GM21423 (cell line): ENCODE measurements around the gene RBP5.
A peak's percentile ranks its signal among the peaks of the same experiment; 100 is the strongest.

Experiments
- ATAC-seq: cut with Tn5 transposase; IDR thresholded peaks from one replicate; pipeline ENCODE4 v1.9.1; 2021; ENCODE audit warnings: mild to moderate bottlenecking, moderate library complexity; ENCODE audit not compliant: unreplicated experiment

Gene RBP5

DNA sequence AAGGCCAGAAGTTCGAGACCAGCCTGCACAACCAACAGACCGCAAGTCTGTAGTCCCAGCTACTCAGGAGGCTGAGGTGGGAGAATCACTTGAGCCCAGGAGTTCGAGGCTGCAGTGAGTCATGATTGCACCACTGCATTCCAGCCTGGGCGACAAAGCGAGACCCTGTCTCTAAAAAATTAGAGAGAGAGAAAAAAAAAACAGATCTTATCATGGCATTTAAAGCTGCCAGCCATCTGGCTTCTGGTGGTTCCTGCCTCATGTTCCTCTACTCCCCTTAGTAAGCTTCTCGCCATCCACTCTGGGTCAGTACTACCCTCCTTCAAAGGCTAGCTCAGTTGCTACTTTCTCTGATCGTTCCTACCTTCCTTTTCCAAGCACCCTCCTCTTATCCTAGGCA lies 17.5 kb upstream of the RBP5 start:
- no peak for ATAC-seq

DNA sequence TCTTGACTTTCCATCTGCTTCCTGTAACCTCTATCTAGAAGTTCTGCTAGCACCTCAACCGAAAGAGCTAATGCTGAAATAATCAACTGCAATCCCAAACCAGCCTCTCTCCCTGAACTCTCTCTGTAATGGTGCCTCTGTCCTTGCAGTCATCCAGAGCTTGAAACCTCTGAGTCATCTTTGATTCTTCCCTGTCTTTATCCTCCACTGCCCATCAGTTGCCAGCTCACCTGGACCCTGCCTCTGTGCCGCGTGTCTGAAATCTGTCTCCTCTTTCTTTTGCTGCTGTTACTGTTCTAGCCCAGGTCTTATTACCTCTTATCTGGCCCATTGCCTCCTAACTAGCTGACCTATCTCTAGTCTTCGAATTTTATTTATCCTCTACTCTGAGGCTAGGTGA lies 17.0 kb upstream of the RBP5 start:
- ATAC-seq: no peak

DNA sequence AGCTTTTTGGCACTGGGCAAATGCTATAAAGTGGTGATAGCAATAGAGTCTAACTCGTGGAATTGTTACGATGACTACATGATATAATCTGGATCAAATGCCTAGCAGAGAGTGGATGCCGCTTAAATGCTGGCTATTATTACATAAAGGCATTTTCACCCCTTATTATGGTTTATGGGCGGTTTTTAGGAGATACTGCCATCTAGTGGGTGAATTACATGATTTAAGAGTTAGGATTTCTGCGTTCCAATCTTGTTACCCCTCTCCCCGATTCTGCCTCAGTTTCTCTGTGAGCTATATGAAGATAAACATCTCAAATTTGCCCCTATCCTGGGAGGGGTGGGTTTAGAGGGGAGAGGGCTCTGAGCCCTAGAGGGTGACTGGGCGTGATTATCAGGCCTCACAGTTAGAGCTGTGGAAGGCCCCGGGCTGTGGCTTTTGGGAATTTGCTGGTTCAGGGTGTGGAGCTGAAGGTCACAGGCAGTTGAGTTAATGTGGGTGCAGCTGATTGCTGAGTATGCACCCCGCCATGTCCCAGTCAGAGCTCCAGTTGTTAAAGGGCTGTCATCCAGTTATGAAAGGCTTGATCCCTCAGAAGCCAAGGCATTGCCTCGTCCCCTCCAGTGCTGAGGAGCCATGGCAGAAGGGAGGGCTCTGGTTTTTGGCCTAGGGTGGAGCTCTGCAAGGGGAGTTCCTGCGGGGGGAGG lies 15.9 kb upstream of the RBP5 start:
- no peak for ATAC-seq

DNA sequence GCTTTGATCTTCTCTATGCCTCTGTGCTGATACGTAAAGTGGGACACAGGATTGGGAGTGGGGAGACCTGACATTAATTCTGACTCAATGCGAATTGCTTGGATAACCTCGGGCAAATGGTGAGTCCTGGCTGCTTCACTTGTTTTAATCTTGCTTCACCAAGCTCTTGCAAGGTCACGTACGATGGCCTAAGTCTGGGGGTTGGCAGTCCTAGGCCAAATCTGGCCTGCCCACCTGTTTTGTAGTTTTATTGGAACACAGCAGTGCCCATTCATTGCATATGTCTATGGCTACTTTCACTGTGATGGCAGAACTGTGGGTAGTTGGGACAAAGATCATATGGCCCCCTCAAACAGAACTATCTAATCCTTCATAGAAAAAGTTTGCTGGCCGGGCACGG lies 14.9 kb upstream of the RBP5 start:
- ATAC-seq: no peak

DNA sequence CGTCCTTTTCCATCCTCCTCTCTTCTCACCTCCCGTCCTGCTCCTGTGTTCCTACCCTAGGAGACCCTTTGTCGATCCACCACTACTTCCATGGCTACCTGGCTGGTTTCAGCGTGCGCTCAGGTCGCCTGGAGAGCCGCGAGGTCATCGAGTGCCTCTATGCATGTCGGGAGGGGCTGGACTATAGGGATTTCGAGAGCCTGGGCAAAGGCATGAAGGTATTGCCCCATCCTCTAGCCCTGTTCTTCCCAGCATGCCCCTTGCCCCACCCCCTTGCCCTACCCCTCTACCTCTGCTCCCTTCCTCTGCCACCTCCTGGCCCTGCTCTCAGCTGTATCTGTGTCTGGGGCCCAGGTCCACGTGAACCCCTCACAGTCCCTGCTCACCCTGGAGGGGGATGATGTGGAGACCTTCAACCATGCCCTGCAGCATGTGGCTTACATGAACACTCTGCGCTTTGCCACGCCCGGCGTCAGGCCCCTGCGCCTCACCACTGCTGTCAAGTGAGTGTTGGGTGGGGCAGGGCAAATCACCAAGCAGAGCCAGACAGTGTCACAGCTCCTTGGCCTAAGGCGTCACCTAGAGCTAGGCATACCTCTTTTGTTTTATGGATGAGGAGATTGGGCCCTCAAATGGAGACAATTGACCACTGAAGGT lies 14.2 kb upstream of the RBP5 start:
- ATAC-seq: no peak

DNA sequence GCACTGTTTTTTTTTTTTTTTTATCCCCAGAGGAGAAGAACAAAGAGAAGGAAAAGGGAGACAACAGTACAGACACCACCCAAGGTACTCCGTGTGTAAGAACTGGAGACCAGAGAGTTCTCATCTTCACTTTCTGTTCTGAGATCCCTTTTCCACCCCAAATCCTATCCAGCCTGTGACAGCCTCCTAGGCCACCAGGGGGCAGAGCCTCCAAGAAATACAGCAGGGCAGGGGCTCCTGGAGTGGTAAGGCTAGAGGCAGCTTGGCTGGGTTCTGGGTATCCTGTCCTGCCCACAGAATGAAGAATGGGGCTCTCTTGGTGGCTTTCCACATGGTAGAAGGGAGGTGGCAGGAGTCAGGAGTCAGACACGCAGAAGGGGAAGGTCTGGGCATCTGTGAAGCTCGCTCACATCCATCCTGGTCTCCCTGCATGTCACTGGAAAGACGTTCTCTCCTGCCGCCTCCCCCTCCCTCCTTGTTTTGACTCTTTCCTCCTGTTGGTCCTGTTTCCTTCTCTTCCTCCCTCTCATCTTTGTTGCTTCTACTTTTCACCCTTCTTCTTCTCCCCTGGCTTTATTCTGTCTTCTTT lies 13.5 kb upstream of the RBP5 start:
- ATAC-seq: peak; percentile 52

DNA sequence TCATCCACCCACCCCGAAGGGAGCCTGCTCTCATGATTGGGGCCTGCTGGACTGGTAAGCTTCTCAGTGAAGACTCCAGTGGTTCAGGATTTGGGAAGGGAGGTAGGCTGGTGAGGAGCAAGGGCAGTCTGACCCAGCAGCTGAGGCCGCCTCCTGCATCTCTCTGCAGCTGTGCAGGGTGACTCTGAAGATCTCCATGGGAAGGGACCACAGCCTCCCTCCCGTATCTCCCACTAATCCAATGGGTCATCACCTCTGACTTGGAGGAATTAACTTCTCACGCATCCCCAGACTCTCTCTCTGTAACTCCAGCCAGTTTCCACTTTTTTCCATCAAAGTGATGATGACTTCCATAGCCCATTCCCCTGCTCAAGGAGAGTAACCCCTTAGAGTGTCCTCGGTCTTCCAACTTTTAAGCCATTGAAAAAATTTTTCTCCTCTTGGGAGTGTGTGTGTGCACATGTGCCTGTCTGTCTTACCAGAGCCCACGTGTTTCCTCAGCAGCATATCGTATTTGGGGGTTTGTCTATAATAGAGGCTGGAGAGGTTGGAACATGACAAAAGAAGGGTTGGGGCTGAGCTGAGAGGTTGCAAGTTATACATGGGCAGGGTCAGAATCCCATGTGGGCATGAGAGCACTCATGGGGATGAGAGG lies 12.8 kb upstream of the RBP5 start:
- no peak for ATAC-seq

DNA sequence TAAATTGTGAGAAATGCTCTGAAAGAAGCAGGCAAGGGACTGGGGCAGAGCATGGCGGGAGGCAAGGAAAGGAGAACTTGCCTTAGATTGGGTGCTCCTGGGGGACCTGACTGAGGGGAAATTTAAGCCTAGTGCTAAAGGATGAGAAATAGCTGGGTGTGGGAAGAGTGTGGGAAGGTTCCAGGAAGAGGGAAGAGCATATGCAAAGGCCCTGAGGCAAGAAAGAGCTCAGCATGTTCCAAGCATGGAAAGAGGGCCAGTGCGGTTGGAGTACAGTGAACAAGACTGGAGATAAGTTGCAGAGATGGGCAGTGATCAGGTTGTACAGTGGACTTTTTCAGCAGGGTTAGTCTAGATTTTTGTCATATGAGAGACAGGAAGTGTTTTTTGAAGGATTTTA lies 10.5 kb upstream of the RBP5 start:
- ATAC-seq: no peak

DNA sequence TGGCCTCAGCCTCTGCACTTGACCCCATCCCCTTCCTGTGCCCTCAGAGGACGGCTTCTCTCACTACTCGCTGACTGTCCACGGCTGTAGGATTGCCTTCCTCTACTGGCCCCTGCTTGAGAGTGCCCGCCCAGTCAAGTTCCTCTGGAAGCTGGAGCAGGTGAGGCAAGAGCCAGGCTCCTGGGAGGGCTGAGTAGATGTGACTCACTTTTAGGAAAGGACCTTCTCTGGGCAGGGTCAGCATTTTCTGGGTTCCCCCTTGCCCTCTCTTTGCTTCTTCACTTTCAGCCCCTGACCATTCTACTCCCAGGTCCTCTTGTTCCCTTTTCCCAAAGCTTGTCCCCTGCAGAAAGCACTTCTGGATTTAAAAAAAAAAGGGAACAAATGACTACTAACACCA lies 9.2 kb upstream of the RBP5 start:
- no peak for ATAC-seq

DNA sequence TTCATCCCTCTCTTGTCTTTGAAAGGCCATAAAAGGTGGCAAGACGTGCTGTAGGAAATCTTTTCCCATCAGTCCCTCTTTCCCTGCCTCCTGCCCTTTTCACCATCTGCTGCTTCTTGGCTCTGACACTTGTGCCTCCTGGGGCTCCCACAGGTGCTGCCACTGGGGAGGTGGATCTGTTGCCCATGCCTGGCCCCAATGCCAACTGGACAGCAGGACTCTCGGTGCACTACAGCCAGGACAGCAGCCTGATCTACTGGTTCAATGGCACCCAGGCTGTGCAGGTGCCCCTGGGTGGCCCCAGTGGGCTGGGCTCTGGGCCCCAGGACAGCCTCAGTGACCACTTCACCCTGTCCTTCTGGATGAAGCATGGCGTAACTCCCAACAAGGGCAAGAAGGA lies 8.0 kb upstream of the RBP5 start:
- ATAC-seq: no peak

DNA sequence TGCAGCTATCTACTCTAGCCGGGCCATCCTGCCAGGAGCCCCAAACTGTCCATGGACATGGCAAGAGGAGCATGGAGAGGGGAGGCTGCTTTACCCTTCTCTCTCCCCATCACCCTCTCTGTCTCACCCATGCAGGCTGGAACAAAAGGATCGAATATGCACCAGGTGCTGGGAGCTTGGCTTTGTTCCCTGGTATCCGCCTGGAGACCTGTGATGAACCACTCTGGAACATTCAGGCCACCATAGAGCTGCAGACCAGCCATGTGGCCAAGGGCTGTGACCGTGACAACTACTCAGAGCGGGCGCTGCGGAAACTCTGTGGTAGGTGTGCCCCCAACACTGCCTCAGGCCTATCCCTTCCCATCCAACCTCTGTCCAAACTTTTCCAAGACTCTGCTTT lies 7.4 kb upstream of the RBP5 start:
- no peak for ATAC-seq

DNA sequence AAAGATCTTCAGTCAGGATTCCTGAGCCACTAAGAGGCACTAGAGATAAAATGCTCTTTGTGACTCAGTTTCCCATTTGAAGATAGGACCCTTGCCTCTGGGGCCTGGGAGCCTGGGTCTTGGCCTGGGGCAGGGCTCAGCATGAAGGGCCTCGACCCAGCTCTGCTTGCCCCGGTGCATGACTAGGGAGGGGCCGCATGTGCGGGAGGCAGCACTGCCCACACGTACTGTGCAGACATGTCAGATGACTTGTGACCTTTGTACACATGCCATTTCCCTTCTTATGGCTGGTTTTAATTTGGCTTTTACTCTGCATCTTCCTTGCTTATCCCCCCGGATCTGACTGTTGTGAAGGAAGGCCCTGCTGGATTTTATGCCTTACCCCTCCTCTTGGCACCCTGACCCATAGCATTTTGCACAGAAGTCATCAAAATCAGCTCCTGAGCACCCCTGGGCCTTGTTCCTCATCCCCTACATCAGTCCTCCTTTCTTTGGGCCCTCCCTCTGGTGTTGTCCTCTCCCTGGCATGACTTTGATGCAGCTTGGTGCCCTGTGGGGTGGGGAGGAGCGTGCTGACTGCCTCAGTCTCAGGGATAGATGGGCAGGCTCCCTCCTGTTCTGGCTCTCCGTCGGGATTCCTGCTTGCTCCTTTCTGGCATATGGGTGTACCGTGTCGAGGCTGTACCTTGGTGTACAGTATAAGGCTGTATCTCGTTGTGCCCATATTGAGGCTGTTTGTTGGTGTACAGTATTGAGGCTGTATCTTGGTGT lies 5.9 kb upstream of the RBP5 start:
- no peak for ATAC-seq

DNA sequence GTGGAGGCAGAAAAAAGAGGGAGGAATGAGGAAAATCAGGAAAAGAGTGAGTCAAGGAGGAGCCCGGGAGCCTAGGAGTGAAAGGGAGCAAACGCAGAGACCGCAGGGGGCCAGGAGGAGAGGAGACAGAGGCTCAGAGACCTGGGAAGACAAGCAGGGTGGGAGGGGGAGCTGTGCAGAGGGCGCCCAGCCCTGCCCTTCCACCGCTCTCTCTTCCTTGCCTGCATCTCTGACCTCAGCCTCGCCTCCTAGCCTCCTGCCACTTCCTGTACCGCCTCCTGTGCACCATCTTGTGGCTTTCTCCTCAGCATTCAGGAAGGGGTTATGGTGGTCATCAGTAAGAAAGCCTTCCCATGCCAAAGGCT lies 2.8 kb upstream of the RBP5 start:
- no peak for ATAC-seq

DNA sequence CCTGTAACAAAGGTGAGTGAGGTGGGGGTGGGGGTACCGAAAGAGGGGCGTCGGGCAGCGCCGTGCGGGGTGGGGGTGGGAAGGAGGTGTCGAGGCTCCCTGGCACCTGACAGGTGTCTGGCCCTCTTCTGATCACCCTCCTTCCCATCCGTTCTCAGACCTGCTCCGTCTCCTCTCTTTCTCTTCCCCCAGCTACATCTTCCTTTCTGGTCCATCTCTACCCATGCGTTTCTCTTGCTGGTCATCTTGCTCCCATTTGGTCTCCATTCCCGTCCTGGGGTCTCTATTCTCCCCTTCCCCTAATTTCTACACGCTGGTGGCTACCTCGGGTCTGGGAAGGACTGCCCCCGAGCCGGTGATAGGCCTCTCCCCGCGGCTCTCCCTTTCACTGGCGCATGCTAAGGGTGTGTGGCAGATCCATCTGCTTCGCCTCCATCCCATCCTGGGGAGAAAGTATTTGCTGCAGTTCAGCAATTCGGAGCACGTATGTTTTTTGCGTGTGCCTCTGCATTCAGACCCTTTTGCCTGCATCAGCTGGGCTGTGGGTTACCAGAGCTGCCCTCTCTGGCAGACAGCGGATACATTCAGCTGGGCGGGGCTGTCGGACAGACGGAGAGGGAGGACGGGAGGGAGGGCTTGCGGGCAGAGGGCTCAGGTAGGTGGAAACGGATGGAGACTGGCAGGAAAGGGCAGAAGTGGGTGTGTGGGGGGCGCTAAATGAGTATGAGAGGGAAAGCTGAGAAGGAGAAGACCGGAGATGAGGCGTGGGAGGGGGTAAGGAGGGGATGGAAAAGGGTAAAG lies 2.2 kb upstream of the RBP5 start:
- peak; percentile 52 for ATAC-seq

DNA sequence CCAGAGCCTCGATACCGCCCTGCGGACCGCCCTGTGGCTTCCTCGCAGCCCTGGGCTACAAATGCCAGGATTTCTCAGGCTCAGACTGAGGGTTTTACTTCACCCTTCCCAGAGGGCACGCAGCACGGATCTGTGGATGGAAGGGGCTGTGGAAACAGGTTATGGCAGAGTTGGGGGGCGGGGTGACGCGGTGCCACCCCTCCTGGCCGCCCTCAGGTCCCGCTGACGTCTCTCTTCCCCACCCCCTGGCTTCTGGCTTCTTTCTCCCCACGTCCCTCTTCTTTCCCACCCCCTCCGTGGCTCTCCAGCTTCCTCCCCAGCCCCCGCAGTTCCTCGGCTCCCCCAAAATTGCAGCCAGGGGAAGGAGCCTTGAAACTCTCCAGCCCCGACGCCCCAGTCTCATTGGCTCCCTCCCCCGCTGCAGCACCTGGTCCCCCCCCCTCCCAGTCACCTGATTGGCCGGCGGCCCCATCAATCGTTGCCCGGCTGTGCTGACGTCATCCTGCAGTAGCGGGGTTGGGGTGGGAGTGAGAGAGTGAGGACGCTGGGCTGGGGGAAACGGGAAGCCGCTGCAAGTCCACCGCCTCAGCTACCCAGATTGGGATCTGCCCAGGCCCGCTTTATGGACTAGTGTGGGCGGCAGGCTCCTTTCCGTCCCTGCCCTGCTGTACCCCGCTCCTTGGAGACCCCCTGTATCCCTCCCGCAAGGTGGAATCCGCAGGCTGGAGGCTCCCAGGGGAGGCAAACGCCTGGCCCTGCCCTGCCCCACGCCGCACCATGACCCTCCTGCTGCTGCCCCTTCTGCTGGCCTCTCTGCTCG lies 1.4 kb upstream of the RBP5 start, which contains the start of gene CLSTN3:
CLSTN3 (plus strand) TSS at position 500 of the 820 bp plus-strand sequence; CDS start at position 778, 278 bp downstream.
- ATAC-seq: peak; percentile 54

DNA sequence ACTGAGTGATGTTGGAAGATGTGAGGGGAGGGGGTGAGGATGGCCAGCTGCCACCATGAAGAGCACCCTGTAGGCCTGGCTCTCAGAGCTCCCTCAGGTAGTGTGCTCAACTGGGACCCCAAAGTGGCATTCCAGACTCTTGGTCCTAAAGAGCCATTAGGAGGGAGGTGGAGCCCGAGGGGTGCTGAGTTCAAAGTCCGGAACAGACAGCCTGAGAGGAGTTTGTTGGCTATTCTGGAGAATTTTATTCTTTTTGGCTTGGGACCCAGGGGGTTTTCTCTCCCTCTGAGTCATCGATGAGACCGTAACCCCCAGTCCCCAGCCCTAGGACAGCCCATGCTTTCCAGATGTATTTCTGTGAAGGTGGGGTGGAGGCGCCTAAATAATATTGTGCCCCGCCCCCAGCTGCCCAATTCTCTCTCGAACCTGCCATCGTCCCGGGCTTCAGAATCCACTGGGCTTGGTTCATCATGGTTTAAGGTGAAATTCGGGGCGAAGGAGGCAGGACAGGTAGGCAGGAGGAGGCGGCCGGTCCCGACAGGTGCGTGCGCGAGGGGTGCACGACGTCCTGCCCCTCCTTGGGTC lies 690 bp upstream of the RBP5 start:
- peak; percentile 27 for ATAC-seq

DNA sequence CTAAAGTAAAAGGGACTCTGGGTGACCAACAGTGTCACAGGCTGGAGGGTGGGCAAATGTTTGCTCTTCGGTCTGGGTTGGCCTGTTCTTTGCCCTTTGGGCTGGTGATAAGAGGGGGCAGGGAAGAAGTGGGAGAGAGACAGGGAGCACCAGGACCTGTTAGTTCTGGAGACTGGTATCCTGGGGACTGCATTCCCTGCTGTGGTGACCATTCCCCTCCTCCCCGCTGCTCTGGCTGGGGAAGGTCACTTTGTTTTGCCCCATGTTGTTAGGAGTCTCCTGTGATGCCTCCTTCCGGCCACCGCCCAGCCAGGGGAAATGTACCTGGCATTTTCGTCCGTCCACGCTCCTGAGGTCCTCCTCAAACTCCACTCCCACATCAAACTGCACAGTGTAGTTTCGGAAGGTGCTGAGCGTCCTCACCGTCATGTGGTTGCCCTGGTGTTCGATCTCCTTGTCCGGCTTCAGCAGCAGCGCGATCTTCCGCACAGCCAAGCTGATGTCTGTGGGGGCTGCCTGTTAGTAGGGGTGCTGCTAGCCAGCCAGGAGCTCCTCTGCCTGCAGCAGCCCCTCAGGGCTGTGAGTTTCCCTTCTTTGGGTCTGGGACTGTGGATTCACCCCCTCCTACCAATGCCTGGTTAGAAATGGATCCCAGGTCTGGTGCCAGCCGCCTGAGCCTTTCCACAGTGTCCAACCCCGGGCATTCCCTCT lies 618 bp downstream of the RBP5 start:
- ATAC-seq: no peak

DNA sequence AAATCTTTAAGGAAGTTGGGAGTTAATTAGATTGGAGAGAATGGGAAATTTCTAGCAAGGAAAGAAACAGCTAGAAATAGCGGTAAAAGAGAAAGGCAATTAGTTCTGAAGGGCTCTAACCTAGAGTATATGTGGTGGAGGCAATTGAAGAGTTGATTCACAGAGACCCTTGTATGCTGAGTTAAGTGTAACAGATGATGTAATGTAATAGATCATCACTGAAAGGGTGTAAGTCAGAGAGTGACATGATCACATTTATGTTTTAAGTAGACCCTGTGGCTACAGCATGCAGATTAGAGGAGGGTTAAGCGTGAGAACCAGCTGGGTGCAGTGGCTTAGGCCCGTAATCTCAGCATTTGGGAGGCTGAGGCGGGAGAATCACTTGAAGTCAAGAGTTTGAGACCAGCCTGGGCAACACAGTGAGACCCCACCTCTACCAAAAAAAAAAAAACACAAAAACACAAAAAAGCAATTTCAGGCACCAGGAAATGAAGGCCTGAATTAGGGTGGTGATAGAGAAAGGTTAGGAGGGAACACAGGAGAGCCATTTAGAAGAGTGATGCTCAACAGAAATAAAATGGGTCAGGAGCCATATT lies 3.0 kb downstream of the RBP5 start:
- no peak for ATAC-seq
